ENCODE results near the gene ADAMTS13.

DNA sequence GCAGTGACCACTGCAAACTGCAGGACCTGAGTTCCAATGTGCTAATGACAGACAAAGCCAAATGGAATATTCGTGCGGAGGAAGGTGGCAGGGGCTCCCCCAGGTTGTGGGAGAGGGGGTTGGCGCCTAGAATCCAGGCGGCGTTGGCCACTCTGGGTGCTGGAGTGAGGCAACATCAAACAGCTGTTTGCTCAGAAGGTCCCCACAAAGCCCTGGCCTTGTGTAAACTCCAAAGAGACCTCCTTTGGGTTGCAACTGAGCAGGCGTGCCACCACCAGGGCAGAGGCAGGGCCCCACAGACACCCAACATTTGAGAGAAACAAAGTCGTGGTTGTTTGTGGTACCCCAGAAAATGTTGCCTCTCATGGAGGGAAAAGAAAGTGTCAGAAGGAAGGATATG, 31.5 kb upstream of the ADAMTS13 start:
- TF ChIP-seq, protein P1, sequence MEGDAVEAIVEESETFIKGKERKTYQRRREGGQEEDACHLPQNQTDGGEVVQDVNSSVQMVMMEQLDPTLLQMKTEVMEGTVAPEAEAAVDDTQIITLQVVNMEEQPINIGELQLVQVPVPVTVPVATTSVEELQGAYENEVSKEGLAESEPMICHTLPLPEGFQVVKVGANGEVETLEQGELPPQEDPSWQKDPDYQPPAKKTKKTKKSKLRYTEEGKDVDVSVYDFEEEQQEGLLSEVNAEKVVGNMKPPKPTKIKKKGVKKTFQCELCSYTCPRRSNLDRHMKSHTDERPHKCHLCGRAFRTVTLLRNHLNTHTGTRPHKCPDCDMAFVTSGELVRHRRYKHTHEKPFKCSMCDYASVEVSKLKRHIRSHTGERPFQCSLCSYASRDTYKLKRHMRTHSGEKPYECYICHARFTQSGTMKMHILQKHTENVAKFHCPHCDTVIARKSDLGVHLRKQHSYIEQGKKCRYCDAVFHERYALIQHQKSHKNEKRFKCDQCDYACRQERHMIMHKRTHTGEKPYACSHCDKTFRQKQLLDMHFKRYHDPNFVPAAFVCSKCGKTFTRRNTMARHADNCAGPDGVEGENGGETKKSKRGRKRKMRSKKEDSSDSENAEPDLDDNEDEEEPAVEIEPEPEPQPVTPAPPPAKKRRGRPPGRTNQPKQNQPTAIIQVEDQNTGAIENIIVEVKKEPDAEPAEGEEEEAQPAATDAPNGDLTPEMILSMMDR (IDR thresholded peaks at IDR 0.05) = no peak
- TF ChIP-seq ZFX (IDR thresholded peaks at IDR 0.05; ENCODE audit: borderline replicate concordance) = no peak

All from 22Rv1 (cell line).